Activated naive CD8-positive, alpha-beta T cell (primary cell): ENCODE data around the gene ASF1A.

ENCODE experiments used
- H3K27ac Mint-ChIP-seq: one replicate; pipeline ENCODE4 v1.8.0; 2021; ENCODE audit warnings: mixed read lengths
- H3K27me3 Mint-ChIP-seq: one replicate; pipeline ENCODE4 v1.8.0; 2021; ENCODE audit warnings: mixed read lengths
- H3K36me3 Mint-ChIP-seq: one replicate; pipeline ENCODE4 v1.8.0; 2021; ENCODE audit warnings: mixed read lengths
- H3K4me1 Mint-ChIP-seq: one replicate; pipeline ENCODE4 v1.8.0; 2021; ENCODE audit warnings: low read depth, mixed read lengths
- H3K4me3 Mint-ChIP-seq: one replicate; pipeline ENCODE4 v1.8.0; 2021; ENCODE audit warnings: mild to moderate bottlenecking, mixed read lengths
- H3K9me3 Mint-ChIP-seq: one replicate; pipeline ENCODE4 v1.8.0; 2021; ENCODE audit warnings: low read depth, mixed read lengths

ASF1A gene

DNA sequence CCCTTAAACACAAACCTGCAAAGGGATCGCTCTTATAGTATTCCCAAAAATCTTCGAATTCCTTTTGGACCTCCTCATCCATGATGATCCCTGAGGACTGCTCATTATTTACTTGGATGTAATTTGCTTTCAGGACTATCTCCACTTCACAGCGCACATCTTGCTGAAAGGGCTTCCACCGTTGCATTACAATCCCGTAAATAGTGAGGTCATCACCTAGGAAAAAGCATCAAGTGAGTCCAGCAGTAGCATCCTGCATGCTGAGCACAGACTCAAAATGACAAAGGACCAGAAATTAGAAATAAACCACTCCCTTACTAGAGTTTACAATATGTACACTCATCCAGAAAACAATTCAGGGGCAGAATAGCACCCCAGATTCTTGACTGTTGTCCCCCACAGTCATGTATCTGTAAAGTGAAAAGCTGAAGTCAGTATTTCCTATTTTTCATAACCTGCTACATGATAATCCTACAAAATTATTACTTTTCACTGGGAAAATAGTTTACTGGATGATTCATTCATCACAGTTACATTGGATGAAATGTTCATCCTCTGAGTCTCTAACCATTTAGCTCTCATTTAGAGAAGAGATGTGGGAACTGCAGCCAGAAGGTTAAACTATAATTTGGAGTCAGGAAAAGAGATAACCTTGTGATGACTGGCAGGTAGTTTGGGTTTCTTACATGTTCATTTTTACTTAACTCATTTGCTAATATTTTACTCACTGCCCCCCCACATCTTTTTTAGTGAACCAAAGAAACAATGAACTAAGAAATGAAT lies 23.8 kb downstream of the ASF1A start:
- Mint-ChIP-seq H3K4me1 (peaks cover 7% of the 10 kb centered on the region), H3K36me3 (peaks cover 19% of the 10 kb centered on the region), H3K4me3 (no peak overlapping the region), H3K27ac (no peak overlapping the region), H3K9me3 (no peaks in the 10 kb centered on the region), H3K27me3 (no peaks in the 10 kb centered on the region)

DNA sequence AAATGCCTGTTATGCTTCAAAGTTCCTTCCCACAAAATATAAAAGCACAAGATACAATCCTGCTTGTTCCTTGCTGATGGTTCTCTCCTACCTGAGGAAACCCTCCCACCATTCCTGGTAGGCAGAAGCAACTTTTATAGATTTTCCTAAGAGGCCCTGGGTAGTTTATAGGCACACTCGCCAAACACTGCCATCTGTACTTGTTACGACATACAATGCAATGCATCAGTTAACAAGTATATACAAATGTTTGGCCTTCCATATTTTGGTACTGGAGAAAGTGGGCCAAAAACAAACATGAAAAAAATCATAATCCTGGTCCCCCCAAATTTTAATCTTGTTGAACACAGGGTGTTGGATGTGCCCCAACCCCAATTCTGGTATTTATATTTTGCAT lies 24.4 kb downstream of the ASF1A start:
- no peak overlapping the region for H3K4me3 Mint-ChIP-seq
- no peak overlapping the region for H3K27ac Mint-ChIP-seq
- H3K27me3 Mint-ChIP-seq: no peaks in the 10 kb centered on the region
- no peaks in the 10 kb centered on the region for H3K9me3 Mint-ChIP-seq
- H3K4me1 Mint-ChIP-seq: peaks cover 7% of the 10 kb centered on the region
- peaks cover 19% of the 10 kb centered on the region for H3K36me3 Mint-ChIP-seq

DNA sequence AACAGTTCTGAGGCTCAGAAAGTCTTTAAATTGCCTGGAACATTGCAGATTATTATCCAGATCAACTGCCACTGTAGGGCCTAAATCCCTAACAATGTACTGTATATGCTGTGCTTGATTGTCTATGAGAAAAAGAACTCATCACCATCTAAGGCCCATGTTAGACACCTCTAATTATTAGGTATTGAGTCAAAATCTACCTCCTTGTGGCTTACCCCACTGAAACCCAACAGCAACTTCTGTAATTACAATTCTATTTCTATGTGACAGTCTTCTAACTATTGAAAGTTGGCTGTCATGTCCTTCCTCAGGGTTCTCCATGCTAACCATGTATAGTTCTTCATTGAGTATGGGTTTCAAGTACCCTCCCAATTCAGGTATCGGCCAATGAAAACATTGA lies 27.1 kb downstream of the ASF1A start:
- H3K4me1 Mint-ChIP-seq: peaks cover 4% of the 10 kb centered on the region
- peaks cover 12% of the 10 kb centered on the region for H3K36me3 Mint-ChIP-seq
- no peaks in the 10 kb centered on the region for H3K9me3 Mint-ChIP-seq
- H3K27ac Mint-ChIP-seq: no peak overlapping the region
- H3K27me3 Mint-ChIP-seq: no peaks in the 10 kb centered on the region
- H3K4me3 Mint-ChIP-seq: no peak overlapping the region

DNA sequence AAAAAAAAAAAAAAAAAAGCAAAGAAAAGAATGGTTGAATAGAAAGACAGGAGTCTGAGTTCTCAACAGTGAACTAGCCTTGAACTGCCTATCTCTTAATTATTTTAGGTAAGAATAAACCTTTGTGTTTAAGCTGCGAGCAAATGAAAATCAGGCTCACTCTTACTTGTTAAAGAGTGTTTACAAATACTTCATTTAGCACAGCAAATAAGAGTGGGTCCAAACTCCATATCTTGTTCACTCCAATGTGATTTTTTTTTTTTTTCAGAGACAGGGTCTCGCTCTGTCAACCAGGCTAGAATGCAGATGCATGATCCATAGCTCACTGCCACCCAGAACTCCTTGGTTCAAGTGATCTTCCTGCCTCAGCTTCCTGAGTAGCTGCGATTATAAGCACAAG lies 29.1 kb downstream of the ASF1A start:
- Mint-ChIP-seq H3K9me3 (no peaks in the 10 kb centered on the region), H3K36me3 (peaks cover 18% of the 10 kb centered on the region), H3K27ac (no peak overlapping the region), H3K4me1 (peaks cover 8% of the 10 kb centered on the region), H3K4me3 (no peak overlapping the region), H3K27me3 (no peaks in the 10 kb centered on the region)

DNA sequence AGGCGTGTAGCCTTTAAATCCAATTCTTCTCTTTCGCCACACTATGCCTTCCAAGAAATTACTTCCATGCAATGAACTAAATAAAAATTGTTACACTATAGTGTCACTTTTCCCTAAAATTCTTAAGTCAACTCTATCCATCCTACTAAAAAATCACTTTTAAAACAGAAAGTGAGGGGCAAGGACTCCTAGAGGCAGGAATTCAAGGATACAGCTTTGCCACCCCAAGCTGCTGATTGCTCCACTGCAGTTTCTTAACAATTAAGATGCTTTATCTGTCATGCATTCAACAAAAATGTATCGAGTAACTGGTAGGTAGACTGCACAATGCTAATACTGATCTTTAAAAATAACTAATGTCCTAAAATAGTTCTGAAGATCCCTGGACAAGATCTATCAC lies 36.7 kb downstream of the ASF1A start:
- no peak overlapping the region for H3K27ac Mint-ChIP-seq
- H3K4me1 Mint-ChIP-seq: peaks cover 37% of the 10 kb centered on the region
- no peaks in the 10 kb centered on the region for H3K27me3 Mint-ChIP-seq
- H3K9me3 Mint-ChIP-seq: no peaks in the 10 kb centered on the region
- H3K36me3 Mint-ChIP-seq: peaks cover 17% of the 10 kb centered on the region
- no peak overlapping the region for H3K4me3 Mint-ChIP-seq

DNA sequence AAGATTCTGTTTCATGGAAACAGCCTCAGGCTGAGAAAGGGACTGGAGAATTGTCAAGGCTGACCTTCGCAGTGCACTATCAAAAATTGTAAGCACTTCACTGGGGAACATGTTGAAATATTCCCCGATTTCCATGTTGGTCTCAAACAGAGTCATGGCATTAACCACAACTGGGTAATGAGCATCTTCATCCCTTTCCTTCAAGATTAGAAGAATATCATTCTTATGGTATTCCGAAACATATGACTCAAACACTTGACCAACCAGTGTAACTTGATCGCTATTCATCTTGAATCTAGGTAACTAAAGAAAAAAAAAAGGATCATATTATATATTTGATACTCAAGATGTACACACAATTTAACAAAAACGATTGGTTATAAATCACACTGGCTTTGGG lies 37.5 kb downstream of the ASF1A start:
- Mint-ChIP-seq H3K9me3 (no peaks in the 10 kb centered on the region), H3K4me1 (peaks cover 43% of the 10 kb centered on the region), H3K27me3 (no peaks in the 10 kb centered on the region), H3K27ac (no peak overlapping the region), H3K4me3 (no peak overlapping the region), H3K36me3 (peaks cover 19% of the 10 kb centered on the region)

DNA sequence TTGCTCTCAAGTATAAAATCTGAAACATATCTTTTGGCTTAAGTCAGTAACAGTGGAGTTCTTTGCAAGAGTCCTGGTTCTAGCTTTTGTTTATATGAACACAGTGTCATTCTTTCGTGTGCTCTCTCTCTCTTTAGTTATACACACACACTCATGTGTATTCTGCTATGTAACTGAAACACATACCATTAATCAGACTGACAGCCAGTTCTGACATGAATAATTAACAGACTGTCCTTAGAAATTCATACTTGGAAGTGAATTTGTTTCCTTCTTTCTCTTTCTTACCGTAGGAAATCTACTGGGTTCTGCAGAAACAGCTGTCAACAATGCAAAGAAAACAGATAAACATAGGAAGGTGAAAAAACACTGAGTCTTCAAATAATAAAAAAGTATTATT lies 38.5 kb downstream of the ASF1A start:
- peaks cover 21% of the 10 kb centered on the region for H3K36me3 Mint-ChIP-seq
- peak overlapping the region; percentile 84 for H3K4me3 Mint-ChIP-seq
- H3K4me1 Mint-ChIP-seq: peaks cover 48% of the 10 kb centered on the region
- H3K9me3 Mint-ChIP-seq: no peaks in the 10 kb centered on the region
- no peaks in the 10 kb centered on the region for H3K27me3 Mint-ChIP-seq
- H3K27ac Mint-ChIP-seq: no peak overlapping the region

DNA sequence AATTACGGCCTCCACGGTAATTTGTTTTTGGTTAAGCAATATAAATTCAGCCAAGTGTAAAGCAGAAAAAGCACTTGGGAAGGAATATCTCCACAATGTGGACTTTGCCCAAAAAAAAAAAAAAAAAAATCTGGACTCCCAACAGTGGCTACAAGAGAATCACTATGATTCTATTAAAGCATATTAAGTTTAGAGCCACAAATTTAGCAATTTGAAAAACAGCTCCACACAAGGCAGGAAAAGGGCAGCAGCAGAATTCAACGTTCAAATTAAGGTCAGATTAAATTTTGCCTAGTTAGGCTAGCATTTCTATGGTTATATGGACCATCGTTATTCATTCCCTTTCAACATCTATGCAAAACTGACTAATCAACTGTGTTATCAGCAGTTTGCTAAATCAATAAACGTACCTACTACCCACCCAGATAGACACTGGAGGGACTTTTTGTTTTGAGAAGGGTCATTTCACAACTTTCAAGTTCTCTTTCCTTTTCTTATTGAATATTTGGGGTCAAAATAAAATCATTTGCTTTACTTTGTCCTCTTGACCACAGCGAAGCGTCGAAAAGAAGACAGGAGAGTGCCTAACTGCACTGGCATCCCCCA lies 40.0 kb downstream of the ASF1A start:
- Mint-ChIP-seq H3K9me3 (no peaks in the 10 kb centered on the region), H3K4me3 (peak overlapping the region; percentile 91), H3K27ac (peak overlapping the region; percentile 90), H3K36me3 (peaks cover 26% of the 10 kb centered on the region), H3K4me1 (peaks cover 49% of the 10 kb centered on the region), H3K27me3 (no peaks in the 10 kb centered on the region)

DNA sequence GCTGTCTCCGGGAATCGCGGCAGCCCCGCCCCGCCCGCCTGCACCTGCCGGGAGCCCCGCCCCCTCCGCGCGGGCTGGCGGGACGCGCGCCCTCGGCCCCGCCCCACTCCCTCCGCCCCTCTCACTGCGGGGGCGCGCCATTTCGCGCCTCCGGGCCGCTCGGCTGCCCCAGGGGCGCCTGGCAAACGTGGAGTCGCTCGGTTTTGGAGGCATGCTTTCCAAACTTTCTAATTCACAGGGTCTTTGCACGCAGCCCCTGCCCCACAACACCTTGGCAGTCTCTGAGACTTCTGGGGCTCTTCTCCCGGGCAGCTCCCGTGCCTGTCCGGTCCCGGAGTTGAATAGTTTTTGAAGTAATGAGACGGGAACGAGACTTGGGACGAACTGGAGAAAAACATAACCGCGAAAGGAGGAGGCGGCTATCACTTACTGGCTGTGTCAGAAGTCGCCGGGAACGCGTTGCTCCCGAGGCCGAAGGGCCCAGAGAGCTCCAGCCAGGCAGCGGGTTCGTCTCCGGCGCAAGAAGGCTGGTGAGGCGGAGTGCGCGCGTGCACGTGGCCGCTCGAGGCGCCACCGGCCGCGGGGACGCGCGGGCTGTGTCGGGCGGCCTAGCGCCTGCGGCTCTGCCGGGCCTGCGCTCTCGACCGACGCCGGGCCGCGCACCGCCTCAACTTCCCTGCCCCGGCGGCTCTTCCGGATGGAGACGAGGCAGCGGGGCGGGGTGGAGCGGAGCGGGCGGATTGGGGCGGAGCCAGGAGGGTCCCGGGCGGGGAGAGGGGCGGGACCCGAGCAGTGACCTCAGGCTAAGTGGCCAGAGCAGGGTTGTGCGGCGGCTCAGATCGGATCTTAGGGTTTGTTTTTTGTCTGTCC lies 40.7 kb downstream of the ASF1A start, which contains the start of gene MCM9:
TSS of gene MCM9 (minus strand) at position 699 of the 870 bp plus-strand sequence. CDS start 3,436 bp downstream, outside the sequence.
- Mint-ChIP-seq H3K4me1 (peaks cover 49% of the 10 kb centered on the region), H3K27me3 (no peaks in the 10 kb centered on the region), H3K27ac (peak within 1 kb of the TSS; percentile 90), H3K9me3 (no peaks in the 10 kb centered on the region), H3K4me3 (peak within 1 kb of the TSS; percentile 91), H3K36me3 (peaks cover 28% of the 10 kb centered on the region)

DNA sequence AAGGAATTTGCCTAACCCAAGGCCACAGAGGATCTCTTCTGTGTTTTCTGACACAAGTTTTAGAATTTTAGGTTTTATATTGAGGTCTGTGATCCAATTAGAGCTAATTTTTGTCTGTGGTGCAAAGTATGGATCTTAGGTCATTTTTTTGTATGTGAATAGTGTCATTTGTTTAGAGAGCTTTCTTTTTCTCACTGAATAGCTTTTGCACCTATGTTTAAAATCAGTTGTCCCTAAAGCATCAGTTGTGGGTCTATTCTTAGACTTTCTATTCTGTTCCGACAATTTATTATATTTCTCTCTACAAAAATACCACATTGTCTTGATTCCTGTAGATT lies 41.3 kb downstream of the ASF1A start:
- Mint-ChIP-seq H3K27me3 (no peaks in the 10 kb centered on the region), H3K9me3 (no peaks in the 10 kb centered on the region), H3K36me3 (peaks cover 28% of the 10 kb centered on the region), H3K27ac (peak overlapping the region; percentile 78), H3K4me3 (peak overlapping the region; percentile 91), H3K4me1 (peaks cover 49% of the 10 kb centered on the region)

DNA sequence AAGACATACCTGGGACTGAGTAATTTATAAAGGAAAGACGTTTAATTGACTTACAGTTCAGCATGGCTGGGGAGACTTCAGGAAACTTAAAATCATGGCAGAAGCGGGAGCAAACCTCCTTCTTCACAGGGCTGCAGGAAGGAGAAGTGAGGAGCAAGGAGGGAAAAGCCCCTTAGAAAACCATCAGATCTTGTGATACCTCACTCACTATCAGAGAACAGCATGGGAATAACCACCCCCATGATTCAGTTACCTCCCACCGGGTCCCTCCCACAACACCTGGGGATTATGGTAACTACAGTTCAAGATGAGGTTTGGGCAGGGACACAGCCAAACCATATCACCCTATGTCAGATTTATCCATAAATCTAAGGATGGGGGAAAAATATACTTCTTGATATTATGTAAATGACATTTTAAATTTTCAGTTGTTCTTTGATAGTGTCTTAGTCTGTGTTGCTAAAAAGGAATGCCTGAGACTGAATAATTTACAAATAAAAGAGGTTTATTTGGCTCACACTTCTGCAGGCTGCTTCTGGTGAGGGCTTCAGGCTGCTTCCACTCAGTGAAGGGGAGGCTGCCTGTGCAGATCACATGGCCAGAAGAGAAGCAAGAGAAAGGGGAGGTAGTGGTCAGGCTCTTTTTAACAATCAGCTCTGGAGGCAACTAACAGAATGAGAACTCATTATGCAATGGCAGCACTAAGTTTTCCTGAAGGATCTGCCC lies 42.2 kb downstream of the ASF1A start:
- H3K27ac Mint-ChIP-seq: no peak overlapping the region
- no peaks in the 10 kb centered on the region for H3K27me3 Mint-ChIP-seq
- peak overlapping the region; percentile 91 for H3K4me3 Mint-ChIP-seq
- H3K4me1 Mint-ChIP-seq: peaks cover 43% of the 10 kb centered on the region
- H3K36me3 Mint-ChIP-seq: peaks cover 22% of the 10 kb centered on the region
- no peaks in the 10 kb centered on the region for H3K9me3 Mint-ChIP-seq

DNA sequence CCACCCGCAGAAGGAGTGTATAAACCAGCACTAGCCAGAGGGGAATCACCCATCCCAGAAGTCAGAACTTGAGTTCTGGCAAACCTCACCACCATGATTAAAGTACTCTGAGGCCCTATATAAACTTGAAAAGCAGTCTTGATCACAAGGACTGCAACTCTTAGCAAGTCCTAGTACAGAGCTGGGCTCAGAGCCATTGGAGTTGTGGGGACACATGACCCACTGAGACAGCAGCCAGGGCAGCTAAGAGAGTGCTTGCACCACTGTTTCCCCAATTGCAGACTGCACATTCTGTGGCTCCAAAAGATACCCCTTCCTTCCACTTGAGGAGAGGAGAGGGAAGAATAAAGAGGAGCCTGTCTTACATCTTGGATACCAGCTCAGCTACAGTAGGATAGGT lies 45.7 kb downstream of the ASF1A start:
- Mint-ChIP-seq H3K36me3 (peaks cover 28% of the 10 kb centered on the region), H3K27me3 (no peaks in the 10 kb centered on the region), H3K9me3 (peaks cover 16% of the 10 kb centered on the region), H3K27ac (no peak overlapping the region), H3K4me1 (peaks cover 24% of the 10 kb centered on the region), H3K4me3 (no peak overlapping the region)

DNA sequence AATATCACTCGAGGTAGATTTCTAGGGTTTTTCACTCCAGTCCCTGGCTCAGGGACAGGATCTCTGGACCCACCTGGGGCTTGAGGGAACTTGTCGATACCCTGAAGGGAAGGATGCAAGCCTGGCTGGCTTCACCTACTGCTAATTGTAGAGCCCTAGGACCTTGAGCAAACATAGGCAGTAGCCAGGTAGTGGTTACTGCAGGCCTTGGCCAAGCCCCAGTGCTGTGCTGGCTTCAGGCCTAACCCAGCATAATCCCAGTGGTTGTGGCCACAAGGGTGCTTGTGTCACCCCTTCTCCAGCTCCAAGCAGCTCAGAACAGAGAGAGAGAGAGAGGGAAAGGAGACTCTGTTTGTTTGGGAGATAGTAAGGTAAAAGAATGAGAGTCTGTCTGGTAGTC lies 46.8 kb downstream of the ASF1A start:
- H3K9me3 Mint-ChIP-seq: peaks cover 26% of the 10 kb centered on the region
- H3K27ac Mint-ChIP-seq: no peak overlapping the region
- H3K27me3 Mint-ChIP-seq: no peaks in the 10 kb centered on the region
- peaks cover 18% of the 10 kb centered on the region for H3K4me1 Mint-ChIP-seq
- H3K4me3 Mint-ChIP-seq: no peak overlapping the region
- H3K36me3 Mint-ChIP-seq: peaks cover 30% of the 10 kb centered on the region

DNA sequence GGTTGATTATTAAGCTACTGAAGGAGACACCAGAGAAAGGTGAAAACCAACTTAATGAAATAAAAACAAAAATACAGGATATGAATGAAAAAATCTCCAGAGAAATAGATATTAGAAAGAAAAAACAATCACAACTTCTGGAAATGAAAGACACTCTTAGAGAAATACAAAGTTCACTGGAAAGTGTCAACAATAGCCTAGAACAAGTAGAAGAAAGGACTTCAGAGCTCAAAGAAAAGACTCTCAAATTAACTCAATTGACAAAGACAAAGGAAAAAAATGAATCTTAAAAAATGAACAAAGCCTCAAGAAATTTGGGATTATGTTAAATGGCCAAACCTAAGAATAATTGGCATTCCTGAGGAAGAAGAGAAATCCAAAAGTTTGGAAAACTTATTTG lies 51.3 kb downstream of the ASF1A start:
- no peaks in the 10 kb centered on the region for H3K4me1 Mint-ChIP-seq
- H3K27me3 Mint-ChIP-seq: no peaks in the 10 kb centered on the region
- no peak overlapping the region for H3K27ac Mint-ChIP-seq
- peaks cover 18% of the 10 kb centered on the region for H3K36me3 Mint-ChIP-seq
- no peak overlapping the region for H3K4me3 Mint-ChIP-seq
- peaks cover 45% of the 10 kb centered on the region for H3K9me3 Mint-ChIP-seq
